ENCODE results near the gene CLPTM1.

GRCh38 chr19:44908074-44908835 is 46.9 kb upstream of the CLPTM1 start:
- TF ChIP-seq REST (IDR thresholded peaks at IDR 0.05; ENCODE audit: borderline replicate concordance) (no peak), CTCF (IDR thresholded peaks at IDR 0.05; ENCODE audit: poor library complexity, severe bottlenecking) (no peak), EZH2 (IDR thresholded peaks at IDR 0.05; ENCODE audit: borderline replicate concordance, insufficient read depth, low read length, poor library complexity, severe bottlenecking) (no peak), EP300 (conservative IDR thresholded peaks at IDR 0.05; ENCODE audit: poor library complexity, severe bottlenecking) (no peak), TAF1 (IDR thresholded peaks at IDR 0.05; ENCODE audit: low read depth) (no peak), POLR2AphosphoS5 (IDR thresholded peaks at IDR 0.05) (no peak)
